Suprapubic skin (tissue), 4 donors: Measurements from ENCODE around the gene OR6Q1.

Experiments
- POLR2A ChIP-seq, 2 donors: fragments of 450-650 bp; IDR thresholded peaks; one replicate each; pipeline ENCODE4 v1.6.1; 2017; ENCODE audit warnings: antibody characterized with exemption in 2 of 2, mild to moderate bottlenecking in 2 of 2, moderate library complexity in 2 of 2
- POLR2AphosphoS5 ChIP-seq, 3 donors: sonication (generic); formaldehyde crosslinking; IDR thresholded peaks; one replicate each; pipeline ENCODE4 v1.6.1; 2017; ENCODE audit warnings: antibody characterized with exemption in 3 of 3

DNA sequence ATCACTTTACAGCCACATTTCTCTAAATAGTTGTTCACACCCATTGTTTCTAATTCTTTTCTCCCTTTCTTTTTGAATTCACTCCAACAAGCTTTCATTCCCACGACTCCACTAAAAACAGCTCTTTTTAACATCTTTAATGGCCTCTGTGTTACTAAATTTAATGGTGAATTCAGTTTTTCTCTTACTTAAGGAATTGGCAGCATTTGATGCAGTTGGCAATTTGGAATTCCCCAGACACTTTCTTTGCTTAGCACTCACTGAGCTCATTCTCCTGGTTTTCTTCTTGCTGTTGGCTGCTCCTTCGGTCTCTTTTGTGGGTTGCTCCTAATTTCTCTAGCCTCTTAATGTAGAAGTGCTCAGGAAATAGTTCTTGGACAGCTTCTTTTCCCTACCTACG lies 47.6 kb upstream of the OR6Q1 start:
- no peak for TF ChIP-seq POLR2AphosphoS5 (IDR thresholded peaks at IDR 0.05)
- TF ChIP-seq POLR2A (IDR thresholded peaks at IDR 0.05) = no peak
